ENCODE results near the gene BPIFA1.

Gene BPIFA1

DNA sequence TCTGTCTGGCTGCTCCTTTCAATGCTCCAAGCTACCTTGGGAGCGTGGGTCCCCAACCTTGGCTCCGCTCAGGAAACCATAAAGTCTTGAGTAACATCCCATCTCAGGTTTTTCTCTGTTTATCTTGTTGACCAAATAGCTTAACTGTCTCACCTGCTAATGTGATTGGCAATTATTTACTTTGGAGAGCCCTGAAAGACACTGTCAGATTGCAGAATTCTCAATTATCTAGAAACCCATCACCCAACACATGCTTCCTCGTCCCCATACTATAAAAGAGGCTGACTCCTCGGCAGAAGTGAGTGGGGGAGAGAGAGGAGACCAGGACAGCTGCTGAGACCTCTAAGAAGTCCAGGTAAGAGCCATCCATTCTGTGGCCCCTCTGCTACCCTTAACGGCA, at the start of gene BPIFA1:
Gene BPIFA1, plus strand, starts transcription at position 301 of the 400 bp plus-strand sequence. CDS start 1,716 bp downstream, outside the sequence.
- DNase-seq, result no peak

- no peak for DNase-seq
Observed at GRCh38 chr20:33187491-33187890, 48.3 kb upstream of the BPIFA1 start.

DNA sequence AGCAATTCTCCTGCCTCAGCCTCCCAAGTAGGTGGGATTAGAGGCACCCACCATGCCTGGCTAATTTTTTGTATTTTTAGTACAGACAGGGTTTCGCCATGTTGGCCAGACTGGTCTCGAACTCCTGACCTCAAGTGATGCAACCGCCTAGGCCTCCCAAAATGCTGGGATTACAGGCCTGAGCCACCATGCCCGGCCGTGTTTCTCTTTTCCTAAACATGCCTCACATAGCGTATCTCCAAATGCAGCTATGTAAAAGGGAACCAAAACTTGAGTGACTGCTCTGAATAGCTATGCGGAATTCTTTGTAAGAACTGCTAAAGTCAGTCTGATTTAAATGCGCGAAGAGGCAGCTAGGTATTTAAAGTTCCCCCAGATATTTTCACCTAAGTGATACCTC, 47.4 kb upstream of the BPIFA1 start:
- DNase-seq, result no peak

GRCh38 chr20:33191484-33191883, 44.3 kb upstream of the BPIFA1 start:
- no peak for DNase-seq

- no peak for DNase-seq
Observed at GRCh38 chr20:33191955-33192354, 43.8 kb upstream of the BPIFA1 start.

DNA sequence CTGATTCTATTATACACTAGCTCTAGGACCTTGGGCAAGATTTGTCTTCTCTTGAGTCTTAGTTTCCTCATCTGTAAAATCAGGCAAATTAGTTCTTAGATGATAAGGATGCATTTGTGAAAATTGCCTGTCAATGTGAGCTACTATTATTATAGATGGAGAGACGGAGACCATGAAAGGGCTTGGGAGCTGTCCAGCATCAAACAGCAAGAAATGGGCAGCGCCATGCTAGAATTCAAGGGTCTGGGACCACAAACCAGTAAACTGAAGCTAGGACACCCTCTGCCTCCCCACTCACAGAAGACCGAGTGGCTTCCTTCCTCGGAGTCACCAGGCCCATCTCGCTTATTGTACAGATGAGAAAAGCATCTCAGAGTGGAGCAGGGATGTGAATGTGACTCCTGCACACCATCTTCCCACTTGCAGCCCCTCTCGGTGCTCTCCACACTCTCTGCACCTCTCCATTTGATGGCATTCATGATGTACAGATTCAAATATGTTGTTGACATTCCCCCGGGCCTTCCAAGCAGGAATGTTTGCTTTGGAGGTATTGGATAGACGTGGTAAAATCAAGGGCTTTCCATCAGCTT, 42.8 kb upstream of the BPIFA1 start:
- no peak for DNase-seq

DNA sequence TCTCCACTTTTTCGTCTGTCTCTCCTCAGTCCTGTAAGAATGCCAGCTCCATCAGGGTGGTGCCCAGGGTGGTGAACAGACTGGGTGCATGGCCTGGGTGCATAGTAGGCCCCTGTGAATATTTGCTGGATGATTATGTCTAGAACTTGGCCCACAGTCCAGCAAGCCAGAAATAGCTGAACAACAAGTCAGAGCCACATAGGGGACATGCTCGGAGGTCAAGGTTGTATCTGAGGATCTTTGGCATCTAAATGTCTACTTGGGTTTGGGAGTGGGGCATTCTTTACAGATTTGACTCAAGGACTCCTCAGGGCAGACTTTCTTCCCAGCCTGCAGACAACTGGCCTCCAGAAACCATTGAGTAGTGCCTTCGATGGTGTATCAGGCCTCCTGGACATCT, 36.8 kb upstream of the BPIFA1 start:
- no peak for DNase-seq

GRCh38 chr20:33202451-33202850, 33.3 kb upstream of the BPIFA1 start:
- DNase-seq, result no peak

- DNase-seq, result no peak
Observed at GRCh38 chr20:33203444-33203843, 32.4 kb upstream of the BPIFA1 start.

DNA sequence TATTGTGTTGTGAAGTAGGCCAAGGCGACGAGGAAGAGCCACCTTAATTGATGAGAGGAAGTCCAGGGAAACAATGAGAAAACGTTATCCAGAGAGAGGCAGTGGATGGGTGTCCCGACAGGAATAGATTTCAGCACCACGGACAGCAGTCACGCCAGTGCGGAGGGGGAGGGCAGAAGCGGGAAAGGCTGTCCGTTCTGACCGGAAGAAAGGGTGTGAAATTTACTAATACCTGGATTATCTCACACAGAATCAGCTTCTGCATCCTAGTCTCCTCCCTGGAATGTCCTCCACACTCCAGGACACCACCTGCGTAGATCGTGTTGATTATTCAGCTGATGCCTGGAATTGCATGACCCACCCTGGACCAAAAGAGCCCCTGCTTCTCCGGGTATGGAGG, 26.0 kb upstream of the BPIFA1 start:
- DNase-seq, result no peak

- no peak for DNase-seq
Observed at GRCh38 chr20:33210371-33210770, 25.4 kb upstream of the BPIFA1 start.

DNA sequence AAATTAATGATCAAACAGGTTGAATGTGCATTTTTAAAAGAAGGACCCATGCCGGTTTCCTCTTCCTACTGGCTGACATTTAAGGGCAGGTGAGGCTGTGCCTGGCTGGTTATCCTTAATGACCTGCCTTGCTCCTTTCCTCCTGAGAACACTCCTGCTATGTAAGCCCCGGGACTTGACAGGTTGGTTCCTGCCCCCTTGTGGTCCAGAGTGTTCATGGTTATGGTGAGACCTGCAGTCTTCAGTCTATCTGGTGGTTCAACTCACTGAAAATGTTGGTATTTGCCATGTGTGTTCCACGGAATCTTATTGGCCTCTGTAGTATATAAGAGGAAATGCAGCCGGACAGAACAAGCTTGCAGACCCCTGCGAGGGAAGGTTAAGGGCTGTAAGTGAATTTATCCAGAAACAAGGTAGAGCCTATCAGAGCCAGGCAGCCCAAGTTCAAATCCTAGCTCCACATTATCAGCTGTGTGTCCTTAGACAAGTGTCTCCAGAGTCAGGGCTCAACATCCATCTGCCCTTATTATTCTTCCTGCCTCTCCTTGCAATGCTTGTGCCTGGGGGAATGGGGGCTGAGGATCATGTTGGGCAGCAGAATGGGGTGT, 23.9 kb upstream of the BPIFA1 start:
- peak; percentile 85 to 94 for DNase-seq

- DNase-seq, result no peak
Observed at GRCh38 chr20:33217052-33217451, 18.7 kb upstream of the BPIFA1 start, which contains the start of gene BPIFA3. Gene BPIFA3 (plus strand): TSS chr20:33217352. CDS start chr20:33217537, 185 bp downstream.

GRCh38 chr20:33224399-33224798, 11.4 kb upstream of the BPIFA1 start:
- DNase-seq, result no peak

DNA sequence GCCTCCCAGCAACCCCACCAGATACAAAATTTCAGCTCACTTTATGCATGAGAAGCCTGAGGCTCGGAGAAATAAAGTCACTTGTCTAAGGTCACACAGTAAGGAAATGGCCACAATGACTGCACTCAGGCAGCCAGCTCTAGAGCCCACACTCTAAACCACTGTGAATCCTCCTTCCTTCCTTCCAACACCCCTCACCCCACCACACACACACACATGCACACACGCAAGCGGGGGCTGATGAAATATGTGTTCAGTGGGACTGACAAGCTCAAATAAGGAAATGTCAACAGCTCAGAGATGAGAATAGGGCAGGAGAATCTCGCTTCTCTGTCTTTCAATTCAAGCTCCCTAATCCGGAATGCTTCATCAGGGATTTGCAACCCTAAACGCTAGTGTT, 6.0 kb upstream of the BPIFA1 start:
- DNase-seq, result no peak

- DNase-seq, result no peak
Observed at GRCh38 chr20:33231237-33231636, 4.6 kb upstream of the BPIFA1 start.

- peak; percentile 46 to 78 for DNase-seq
Observed at GRCh38 chr20:33232486-33233072, 3.2 kb upstream of the BPIFA1 start.

- DNase-seq, result peak; percentile 86 to 93
Observed at GRCh38 chr20:33233129-33233774, 2.5 kb upstream of the BPIFA1 start.

DNA sequence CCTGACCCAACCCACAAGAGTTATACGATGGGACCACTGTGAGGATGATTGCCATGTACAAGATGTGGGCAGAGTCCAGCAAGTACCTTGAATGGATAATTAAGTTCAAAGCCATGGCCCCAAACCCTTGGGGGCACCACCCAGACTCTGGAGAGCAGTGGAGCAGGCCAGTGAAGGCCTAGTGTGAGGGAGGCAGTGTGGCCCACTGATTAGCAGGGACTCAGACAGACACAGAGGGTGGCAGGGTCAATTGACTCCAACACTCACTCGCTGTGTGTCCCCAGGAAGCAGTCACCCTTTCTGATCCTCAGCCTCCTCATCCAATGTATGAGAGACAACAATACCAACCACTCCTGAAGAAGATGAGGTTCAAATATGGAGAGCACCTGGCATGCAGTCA, 1.7 kb upstream of the BPIFA1 start:
- no peak for DNase-seq

DNA sequence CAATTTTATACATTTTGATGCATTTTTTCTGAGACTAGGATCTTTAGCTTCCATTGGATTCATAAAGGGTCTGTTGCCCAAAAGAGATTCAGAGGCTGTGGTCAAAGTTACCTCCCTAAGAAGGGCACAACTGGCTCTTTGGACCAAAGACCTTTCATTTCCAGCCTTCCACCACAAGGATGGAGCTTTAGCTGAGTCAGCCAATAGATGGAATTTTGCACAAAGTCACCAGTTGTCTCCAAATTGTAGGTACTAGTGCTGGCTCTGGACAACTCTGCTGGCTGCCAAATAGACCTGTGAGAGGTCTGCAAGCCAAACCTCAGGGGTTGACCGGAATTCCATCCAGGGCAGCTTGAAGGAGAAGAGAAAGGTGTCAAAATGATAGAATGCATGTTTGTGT, 555 bp downstream of the BPIFA1 start:
- DNase-seq, result no peak

GRCh38 chr20:33237989-33238388, 2.2 kb downstream of the BPIFA1 start:
- no peak for DNase-seq

DNA sequence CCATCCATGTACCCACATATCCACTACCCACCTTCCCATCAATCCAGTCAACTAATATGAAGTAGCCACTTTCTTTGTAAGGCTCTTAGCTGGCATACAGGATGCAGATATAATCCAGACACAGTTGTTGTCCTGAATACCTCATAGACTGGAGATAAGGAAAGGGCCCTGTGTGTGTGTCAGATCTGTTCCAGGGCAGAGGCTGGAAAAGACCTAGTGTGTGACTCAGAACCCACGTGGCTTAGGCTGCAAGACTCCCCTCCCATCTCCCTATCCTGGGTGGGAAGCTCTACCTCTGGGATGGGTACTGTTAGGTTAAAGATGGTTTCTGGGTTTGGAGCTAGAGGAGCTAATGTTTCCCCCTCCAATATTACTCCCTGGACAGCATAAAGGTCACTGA, 3.6 kb downstream of the BPIFA1 start:
- DNase-seq, result no peak

GRCh38 chr20:33239979-33240736, 4.4 kb downstream of the BPIFA1 start:
- DNase-seq, result no peak

Data from NCI-H524 (cell line).